Activated CD4-positive, alpha-beta T cell treated with anti-CD3 and anti-CD28 coated beads for 24 hours (primary cell): ENCODE results near the gene RFTN1.

Source experiments
- DNase-seq, 2 donors: peaks; one replicate each; pipeline ENCODE4 v3.0.0-alpha.2; 2020; ENCODE audit warnings: low read depth in 2 of 2

The RFTN1 gene

DNA sequence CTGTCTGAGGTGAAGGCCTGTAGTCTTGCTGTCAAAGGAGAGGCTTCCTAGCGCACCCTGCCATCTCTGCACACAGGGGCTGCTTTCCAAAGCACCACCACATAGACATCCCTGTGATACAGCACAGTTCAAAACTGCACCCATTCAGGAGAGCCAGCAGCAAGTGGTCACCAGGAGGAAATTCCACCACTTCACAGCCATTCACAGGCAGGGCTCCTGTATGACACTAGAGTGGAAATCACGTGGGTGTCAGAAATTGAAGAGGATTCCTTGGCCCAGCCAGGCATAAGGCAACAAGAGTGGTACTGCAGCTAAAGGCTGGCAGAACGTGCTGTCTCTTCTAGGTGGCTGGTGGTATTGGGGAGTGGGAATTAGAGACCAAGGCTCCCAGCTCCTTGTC is 102.8 kb downstream of the RFTN1 start:
- no peak for DNase-seq

- no peak for DNase-seq
These were observed 104.5 kb downstream of the RFTN1 start for GRCh38 chr3:16409032-16409431.

- no peak for DNase-seq
These were observed 106.1 kb downstream of the RFTN1 start for GRCh38 chr3:16407366-16407765.

- DNase-seq = no peak
These were observed 106.9 kb downstream of the RFTN1 start for GRCh38 chr3:16406579-16406978.

- no peak for DNase-seq
These were observed 107.3 kb downstream of the RFTN1 start for GRCh38 chr3:16406166-16406565.

DNA sequence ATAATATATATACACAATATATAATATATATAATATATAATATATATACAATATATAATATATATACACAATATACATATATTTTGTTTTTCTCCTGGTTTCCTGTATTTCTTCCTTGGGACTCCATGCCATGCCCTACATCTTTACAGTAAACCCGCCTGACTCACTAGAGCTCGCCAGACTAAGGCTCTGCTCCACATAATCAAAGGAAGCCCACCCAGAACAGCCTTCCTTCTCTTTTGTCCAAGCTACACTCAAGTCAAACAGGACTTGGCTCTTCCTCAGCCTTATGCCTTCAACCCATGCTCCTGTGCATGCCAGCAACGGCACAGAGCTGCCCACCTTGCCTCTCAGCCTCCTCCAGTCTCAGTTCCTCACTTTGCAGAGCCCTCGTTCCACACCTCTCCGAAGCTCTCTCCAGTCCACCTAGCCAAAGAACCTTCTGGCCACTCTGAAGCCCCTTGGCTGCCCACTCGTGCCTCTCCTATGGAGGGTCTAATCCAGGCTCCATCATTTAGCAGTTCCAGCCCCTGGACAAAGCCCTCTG is 109.1 kb downstream of the RFTN1 start:
- no peak for DNase-seq

GRCh38 chr3:16402451-16402850 is 111.0 kb downstream of the RFTN1 start:
- DNase-seq = no peak

DNA sequence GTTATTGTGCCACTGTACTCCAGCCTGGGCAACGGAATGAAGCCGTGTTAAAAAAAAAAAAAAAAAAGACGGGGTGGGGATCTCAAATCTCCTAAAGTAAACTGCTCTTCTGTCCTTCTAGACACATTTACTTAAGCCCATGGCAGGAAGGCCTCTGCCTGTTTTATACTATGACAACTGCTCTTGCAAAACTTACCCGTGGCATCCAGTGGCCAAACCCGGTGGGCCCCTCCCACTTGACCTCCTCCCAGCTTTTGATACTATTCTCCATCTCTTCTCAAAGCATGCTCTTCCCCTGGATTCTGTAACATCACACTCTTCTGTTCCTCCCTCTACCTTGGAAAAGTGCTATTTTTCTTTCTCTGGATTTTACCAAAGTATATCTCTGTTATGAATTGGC is 112.2 kb downstream of the RFTN1 start:
- no peak for DNase-seq

GRCh38 chr3:16400106-16400931 is 113.2 kb downstream of the RFTN1 start:
- DNase-seq = no peak

GRCh38 chr3:16399473-16399872 is 114.0 kb downstream of the RFTN1 start:
- DNase-seq = no peak

GRCh38 chr3:16398648-16399047 is 114.9 kb downstream of the RFTN1 start:
- DNase-seq = no peak

GRCh38 chr3:16396202-16396601 is 117.3 kb downstream of the RFTN1 start:
- DNase-seq = no peak

DNA sequence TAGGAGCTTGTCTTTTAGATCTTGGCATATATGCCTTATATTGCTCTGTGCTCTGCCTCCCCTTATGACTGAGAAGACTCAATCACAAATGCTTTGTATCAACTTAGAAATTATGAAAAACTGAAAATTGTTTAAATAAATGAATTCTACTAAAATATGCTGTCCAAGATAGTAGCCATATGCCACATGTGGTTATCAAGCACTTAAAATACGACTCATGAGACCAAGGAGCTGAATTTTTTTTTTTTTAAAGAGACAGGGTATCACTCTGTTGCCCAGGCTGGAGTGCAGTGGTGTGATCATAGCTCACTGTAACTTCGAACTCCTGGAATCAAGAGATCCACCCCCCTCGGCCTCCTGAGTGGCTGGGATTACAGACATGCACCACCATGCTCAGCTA is 118.3 kb downstream of the RFTN1 start:
- DNase-seq = no peak

DNA sequence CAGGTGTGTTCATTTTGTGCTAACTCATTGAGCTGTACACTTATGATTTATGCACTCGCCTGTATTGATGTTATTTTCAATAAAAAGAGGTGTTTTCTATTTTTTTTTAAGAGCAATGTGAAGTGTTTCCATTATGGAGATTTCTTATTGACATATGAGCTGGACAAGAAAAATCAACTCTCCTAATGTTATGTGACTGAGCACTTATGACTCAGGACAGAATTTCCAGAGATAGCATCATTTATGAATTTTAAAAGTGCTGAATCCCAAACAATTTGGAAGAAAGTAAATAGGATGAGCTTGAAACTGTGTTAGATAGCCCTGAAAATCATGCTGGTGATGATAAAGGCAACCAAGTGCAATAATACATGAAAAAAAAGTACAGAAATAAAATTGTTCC is 118.9 kb downstream of the RFTN1 start:
- no peak for DNase-seq

DNA sequence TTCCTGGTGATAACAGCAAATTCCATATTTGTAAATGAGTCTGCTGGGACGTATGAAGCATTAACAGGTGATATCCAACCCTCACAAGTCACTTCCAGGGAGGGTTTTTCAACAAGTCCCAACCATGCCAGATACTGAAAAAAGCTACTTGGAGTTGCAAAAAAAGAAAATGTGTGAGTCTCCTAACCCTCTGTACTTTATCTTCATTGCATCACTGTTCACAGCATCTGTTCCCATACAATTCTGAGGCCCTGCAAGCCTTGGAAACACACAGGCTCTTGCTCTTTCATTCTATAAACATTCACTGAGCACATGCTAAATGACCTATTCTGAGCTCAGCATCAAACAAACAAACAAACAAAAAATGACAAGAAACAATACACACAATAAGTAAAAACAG is 120.8 kb downstream of the RFTN1 start:
- DNase-seq = no peak

GRCh38 chr3:16392065-16392464 is 121.4 kb downstream of the RFTN1 start:
- no peak for DNase-seq

- DNase-seq = no peak
These were observed 122.9 kb downstream of the RFTN1 start for GRCh38 chr3:16390581-16390980.

DNA sequence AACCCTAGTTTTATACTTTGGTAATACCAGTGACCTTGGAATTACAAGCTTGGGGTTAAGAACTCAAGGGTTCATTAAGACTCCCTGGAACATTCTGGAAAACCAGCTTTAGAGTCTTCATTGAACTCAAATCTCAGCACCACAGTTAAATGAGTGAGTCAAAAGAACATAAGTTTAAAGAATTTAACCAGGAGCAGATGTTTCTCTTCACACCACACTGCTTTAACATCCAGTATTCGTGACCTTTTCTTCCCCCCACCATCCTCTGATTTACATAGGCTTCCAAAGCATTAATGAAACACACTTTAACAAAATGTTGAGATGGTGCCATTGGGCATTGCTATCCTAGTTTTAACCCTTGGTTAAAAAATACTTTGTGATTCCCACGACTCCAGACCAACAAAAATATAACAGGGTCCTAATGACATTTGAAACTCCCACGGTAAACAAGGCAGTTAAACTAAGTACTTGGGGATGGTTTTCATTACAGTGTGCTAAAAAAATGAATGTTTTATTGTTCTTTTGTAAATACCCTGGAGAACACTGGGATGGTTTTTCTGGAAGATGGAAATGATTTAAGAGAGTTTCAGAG is 124.6 kb downstream of the RFTN1 start:
- no peak for DNase-seq

DNA sequence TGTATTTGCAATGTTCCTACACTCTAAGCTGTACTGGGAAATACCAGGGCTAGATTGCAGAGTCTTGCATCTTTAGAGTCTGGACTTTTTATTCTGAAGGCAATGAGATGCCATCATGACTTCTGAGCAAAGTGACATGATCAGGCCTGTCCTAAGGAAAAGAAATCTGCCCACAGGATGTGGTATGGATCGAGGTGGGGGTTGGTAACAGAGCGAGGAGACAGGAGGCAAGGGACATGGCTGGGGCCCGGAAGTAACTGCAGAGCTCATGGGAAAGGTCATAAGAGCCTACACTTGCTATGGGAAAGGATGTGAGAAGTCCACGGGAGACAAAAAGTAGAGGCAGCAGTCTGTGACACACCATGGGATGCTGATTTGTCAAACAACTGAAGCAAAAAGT is 126.9 kb downstream of the RFTN1 start:
- DNase-seq = no peak

- no peak for DNase-seq
These were observed 128.3 kb downstream of the RFTN1 start for GRCh38 chr3:16385151-16385550.

DNA sequence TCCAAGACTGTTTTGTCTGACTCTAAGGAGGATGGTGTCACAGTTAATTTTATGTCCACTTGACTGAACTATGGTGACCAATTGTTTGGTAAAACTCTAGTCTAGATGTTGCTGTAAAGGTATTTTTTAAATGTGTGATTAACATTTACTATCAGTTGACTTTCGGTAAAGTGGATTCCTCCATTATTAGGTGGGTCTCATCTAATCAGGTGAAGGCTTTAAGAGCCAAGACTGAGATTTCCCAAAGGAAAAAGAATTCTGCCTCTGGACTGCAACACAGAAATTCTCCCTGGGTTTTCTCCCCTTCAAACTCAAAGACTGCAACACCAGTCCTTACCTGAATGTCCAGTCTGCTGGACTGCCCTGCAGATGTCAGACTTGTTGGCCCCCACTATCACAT is 129.6 kb downstream of the RFTN1 start:
- no peak for DNase-seq

- DNase-seq = no peak
These were observed 130.7 kb downstream of the RFTN1 start for GRCh38 chr3:16382845-16383244.

- DNase-seq = no peak
These were observed 132.1 kb downstream of the RFTN1 start for GRCh38 chr3:16381426-16381825.
